Activated T-cell treated with anti-CD3 and anti-CD28 coated beads, Interleukin-2, amount 50 U/mL, for 24 hours (primary cell): ENCODE measurements around the gene LARP1.

Experiments used
- DNase-seq: peaks from one replicate; pipeline ENCODE4 v3.0.0-alpha.2; 2020
- H3K27ac Mint-ChIP-seq: 2 replicates; pipeline ENCODE4 v1.8.0; 2020; ENCODE audit warnings: mild to moderate bottlenecking, mixed read lengths
- H3K27me3 Mint-ChIP-seq: 2 replicates; pipeline ENCODE4 v1.8.0; 2020; ENCODE audit warnings: mixed read lengths
- H3K36me3 Mint-ChIP-seq: 2 replicates; pipeline ENCODE4 v1.8.0; 2020; ENCODE audit warnings: low read depth, mixed read lengths
- H3K4me1 Mint-ChIP-seq: 2 replicates; pipeline ENCODE4 v1.8.0; 2020; ENCODE audit warnings: low read depth, mixed read lengths
- H3K4me3 Mint-ChIP-seq: 2 replicates; pipeline ENCODE4 v1.8.0; 2020; ENCODE audit warnings: mild to moderate bottlenecking, moderate library complexity, mixed read lengths
- H3K9me3 Mint-ChIP-seq: 2 replicates; pipeline ENCODE4 v1.8.0; 2020; ENCODE audit warnings: mixed read lengths

LARP1 gene

GRCh38 chr5:154866841-154867240 is 111.7 kb downstream of the LARP1 start:
- Mint-ChIP-seq H3K9me3 (no peaks in the 10 kb centered on the region), H3K36me3 (peaks cover 86% of the 10 kb centered on the region), H3K4me1 (peaks cover 46% of the 10 kb centered on the region), H3K27ac (peak overlapping the region; percentile 8), H3K27me3 (no peaks in the 10 kb centered on the region), H3K4me3 (no peak overlapping the region)
- DNase-seq = no peak
